Gastroesophageal sphincter (tissue), 3 donors: ENCODE data around the gene SDK1.

ENCODE experiments used
- CTCF ChIP-seq, 4 experiments: fragments of 200-600 bp in 2 of 4; fragments of 450-650 bp in 2 of 4; sonication (generic) in 1 of 4; IDR thresholded peaks; one replicate each; pipeline ENCODE4 v1.5.1; 2017 to 2019; ENCODE audit warnings: antibody characterized with exemption in 4 of 4, mild to moderate bottlenecking in 2 of 4, moderate library complexity in 2 of 4
- EP300 ChIP-seq: sonication (generic); formaldehyde crosslinking; IDR thresholded peaks from one replicate; pipeline ENCODE4 v1.6.1; 2017; ENCODE audit warnings: antibody characterized with exemption, mild to moderate bottlenecking
- POLR2A ChIP-seq, 2 donors: fragments of 450-650 bp; IDR thresholded peaks; one replicate each; pipeline ENCODE4 v1.6.1; 2017; ENCODE audit warnings: antibody characterized with exemption in 2 of 2, mild to moderate bottlenecking in 2 of 2, moderate library complexity in 1 of 2

- TF ChIP-seq CTCF (IDR thresholded peaks at IDR 0.05), result no peak
- no peak for TF ChIP-seq POLR2A (IDR thresholded peaks at IDR 0.05)
- TF ChIP-seq EP300, result no peak
These were observed 85.6 kb downstream of the SDK1 start for GRCh38 chr7:3386423-3387190.
